Fibroblast of lung (primary cell): ENCODE data around the gene LPAR6.

Experiments
- CTCF ChIP-seq, 2 donors: IDR thresholded peaks in 1 of 2; conservative IDR thresholded peaks in 1 of 2; 1 replicate in 1 of 2; 2 replicates in 1 of 2; pipeline ENCODE4 v1.5.1; 2011 to 2012; ENCODE audit warnings: low read length in 2 of 2, control low read depth in 1 of 2, inconsistent platforms in 1 of 2, low read depth in 1 of 2, mild to moderate bottlenecking in 1 of 2
- EZH2 ChIP-seq: IDR thresholded peaks from 2 replicates; pipeline ENCODE4 v1.5.1; 2012; ENCODE audit warnings: low read length, control low read depth, mild to moderate bottlenecking; ENCODE audit errors: missing control alignments

GRCh38 chr13:48449656-48450055 is 36.7 kb upstream of the LPAR6 start:
- TF ChIP-seq CTCF (conservative IDR thresholded peaks at IDR 0.05 in 1 of 2, IDR thresholded peaks at IDR 0.05 in 1 of 2; ENCODE audit: low read depth in 1 of 2, low read length in 2 of 2) = no peak
- no peak for TF ChIP-seq EZH2
